Stimulated activated CD4-positive, alpha-beta T cell treated with anti-CD3 and anti-CD28 coated beads, Interleukin-1b, Interleukin-23, amount 100 ng/mL, for 48 hours (primary cell): ENCODE results near the gene SYNJ2.

Source experiments
- DNase-seq: peaks from one replicate; pipeline ENCODE4 v3.0.0-alpha.2; 2020

The SYNJ2 gene

GRCh38 chr6:157999168-158000051 is 17.7 kb downstream of the SYNJ2 start:
- DNase-seq: no peak

- DNase-seq: no peak
Measured at GRCh38 chr6:158000530-158001307, 19.1 kb downstream of the SYNJ2 start.

GRCh38 chr6:158002249-158002950 is 20.7 kb downstream of the SYNJ2 start:
- DNase-seq: no peak

- peak; percentile 65 for DNase-seq
Measured at GRCh38 chr6:158002951-158003853, 21.5 kb downstream of the SYNJ2 start.

GRCh38 chr6:158003910-158004700 is 22.4 kb downstream of the SYNJ2 start:
- DNase-seq: no peak

GRCh38 chr6:158004701-158005095 is 23.0 kb downstream of the SYNJ2 start:
- no peak for DNase-seq

- DNase-seq: no peak
Measured at GRCh38 chr6:158005626-158006180, 24.0 kb downstream of the SYNJ2 start.

GRCh38 chr6:158006331-158006730 is 24.7 kb downstream of the SYNJ2 start:
- DNase-seq: no peak

- DNase-seq: no peak
Measured at GRCh38 chr6:158006821-158007570, 25.3 kb downstream of the SYNJ2 start.

- no peak for DNase-seq
Measured at GRCh38 chr6:158008864-158009113, 27.1 kb downstream of the SYNJ2 start.

GRCh38 chr6:158009114-158009891 is 27.6 kb downstream of the SYNJ2 start:
- peak; percentile 16 for DNase-seq

GRCh38 chr6:158009935-158010585 is 28.4 kb downstream of the SYNJ2 start:
- DNase-seq: no peak

GRCh38 chr6:158010591-158011477 is 29.2 kb downstream of the SYNJ2 start:
- DNase-seq: no peak

GRCh38 chr6:158011478-158011920 is 29.8 kb downstream of the SYNJ2 start:
- DNase-seq: no peak

GRCh38 chr6:158011980-158012566 is 30.4 kb downstream of the SYNJ2 start:
- no peak for DNase-seq

GRCh38 chr6:158013904-158014504 is 32.3 kb downstream of the SYNJ2 start:
- DNase-seq: no peak

GRCh38 chr6:158014505-158015187 is 33.0 kb downstream of the SYNJ2 start:
- no peak for DNase-seq
